Measurements from ENCODE around the gene CDK12. TPM values are rescaled to one million over a fixed set of nuclear protein-coding genes. Genes with fewer than 3 reads are reported as not detected.

CDK12 gene
- total RNA-seq, 1 experiment from 2014 or later = 51.2 TPM

DNA sequence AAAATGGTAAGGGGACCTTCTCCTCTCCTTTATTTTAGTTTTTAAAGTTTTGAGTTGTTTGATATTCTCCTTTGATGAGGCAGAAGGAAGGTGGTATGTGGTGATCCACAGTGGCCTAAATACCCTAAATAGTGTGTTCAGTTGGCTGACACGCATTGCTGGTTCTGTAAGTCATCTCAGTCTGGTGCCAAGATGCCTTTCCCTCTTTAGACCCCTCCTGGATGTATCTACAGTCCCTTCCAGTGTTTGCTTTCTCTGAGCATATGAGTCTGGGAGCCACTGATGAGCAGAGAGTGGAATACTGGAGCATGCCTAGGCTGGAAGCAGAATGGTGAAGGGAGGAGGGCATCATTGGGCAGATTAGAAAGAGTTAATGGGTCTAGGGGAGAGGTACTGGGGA, 81.9 kb downstream of the CDK12 start:
- BruUV-seq (replicated peaks) = no TSS peak
- DNase-seq (ENCODE audit: low read depth, low spot score) = no peak
- no peaks in the 10 kb centered on the region for H3K27me3 ChIP-seq (ENCODE audit: insufficient read depth, low read length)
- CTCF ChIA-PET = interaction anchor here (2.3 kb wide), 1 partner anchor 78 kb away, joined by 10 read pairs; no protein-coding TSS in a partner anchor
- no peaks in the 10 kb centered on the region for H3K4me1 ChIP-seq (ENCODE audit: control insufficient read depth in 1 of 2, insufficient read depth in 2 of 2, low read length in 2 of 2)
- ATAC-seq = no peak
- H3K9me2 ChIP-seq (ENCODE audit: insufficient read depth) = no peaks in the 10 kb centered on the region
- H3K79me2 ChIP-seq (ENCODE audit: insufficient read depth, low read length) = no peaks in the 10 kb centered on the region
- H3K4me3 ChIP-seq (replicated peaks in 1 of 2; ENCODE audit: low read depth in 1 of 2, low read length in 2 of 2) = no peak overlapping the region
- RAD21 ChIA-PET (ENCODE audit: low non-redundant PET in 1 of 2, low total read pairs in 2 of 2, uncharacterized antibody in 2 of 2, unreplicated experiment in 2 of 2) = no interaction called here
- POLR2A ChIA-PET = no interaction called here
- no peak overlapping the region for H2AFZ ChIP-seq (ENCODE audit: low read depth, low read length, poor library complexity, severe bottlenecking)
- intact Hi-C loops (cut with micrococcal nuclease) = no loop called here
- H4K20me1 ChIP-seq (ENCODE audit: insufficient read depth) = no peaks in the 10 kb centered on the region
- TF ChIP-seq SIN3A (IDR thresholded peaks at IDR 0.05; ENCODE audit: low read depth) = no peak
- no peak for TF ChIP-seq MAX (IDR thresholded peaks at IDR 0.05)
- no peak for TF ChIP-seq ZFX (IDR thresholded peaks at IDR 0.05)
- no peak for TF ChIP-seq CBX3 (IDR thresholded peaks at IDR 0.05; ENCODE audit: low read depth)
- no peak for TF ChIP-seq EZH2 (IDR thresholded peaks at IDR 0.05)
- no peak for TF ChIP-seq TCF7L2 (IDR thresholded peaks at IDR 0.05; ENCODE audit: borderline replicate concordance, extremely low read depth, insufficient read depth, insufficient read length)
- TF ChIP-seq, protein P1, sequence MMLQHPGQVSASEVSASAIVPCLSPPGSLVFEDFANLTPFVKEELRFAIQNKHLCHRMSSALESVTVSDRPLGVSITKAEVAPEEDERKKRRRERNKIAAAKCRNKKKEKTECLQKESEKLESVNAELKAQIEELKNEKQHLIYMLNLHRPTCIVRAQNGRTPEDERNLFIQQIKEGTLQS (IDR thresholded peaks at IDR 0.05) = no peak
- TF ChIP-seq CTCF (IDR thresholded peaks at IDR 0.05 in 2 of 3, conservative IDR thresholded peaks at IDR 0.05 in 1 of 3; ENCODE audit: borderline replicate concordance in 1 of 3, insufficient read depth in 1 of 3, low read depth in 2 of 3, low read length in 2 of 3) = no peak
- TF ChIP-seq, protein P2, sequence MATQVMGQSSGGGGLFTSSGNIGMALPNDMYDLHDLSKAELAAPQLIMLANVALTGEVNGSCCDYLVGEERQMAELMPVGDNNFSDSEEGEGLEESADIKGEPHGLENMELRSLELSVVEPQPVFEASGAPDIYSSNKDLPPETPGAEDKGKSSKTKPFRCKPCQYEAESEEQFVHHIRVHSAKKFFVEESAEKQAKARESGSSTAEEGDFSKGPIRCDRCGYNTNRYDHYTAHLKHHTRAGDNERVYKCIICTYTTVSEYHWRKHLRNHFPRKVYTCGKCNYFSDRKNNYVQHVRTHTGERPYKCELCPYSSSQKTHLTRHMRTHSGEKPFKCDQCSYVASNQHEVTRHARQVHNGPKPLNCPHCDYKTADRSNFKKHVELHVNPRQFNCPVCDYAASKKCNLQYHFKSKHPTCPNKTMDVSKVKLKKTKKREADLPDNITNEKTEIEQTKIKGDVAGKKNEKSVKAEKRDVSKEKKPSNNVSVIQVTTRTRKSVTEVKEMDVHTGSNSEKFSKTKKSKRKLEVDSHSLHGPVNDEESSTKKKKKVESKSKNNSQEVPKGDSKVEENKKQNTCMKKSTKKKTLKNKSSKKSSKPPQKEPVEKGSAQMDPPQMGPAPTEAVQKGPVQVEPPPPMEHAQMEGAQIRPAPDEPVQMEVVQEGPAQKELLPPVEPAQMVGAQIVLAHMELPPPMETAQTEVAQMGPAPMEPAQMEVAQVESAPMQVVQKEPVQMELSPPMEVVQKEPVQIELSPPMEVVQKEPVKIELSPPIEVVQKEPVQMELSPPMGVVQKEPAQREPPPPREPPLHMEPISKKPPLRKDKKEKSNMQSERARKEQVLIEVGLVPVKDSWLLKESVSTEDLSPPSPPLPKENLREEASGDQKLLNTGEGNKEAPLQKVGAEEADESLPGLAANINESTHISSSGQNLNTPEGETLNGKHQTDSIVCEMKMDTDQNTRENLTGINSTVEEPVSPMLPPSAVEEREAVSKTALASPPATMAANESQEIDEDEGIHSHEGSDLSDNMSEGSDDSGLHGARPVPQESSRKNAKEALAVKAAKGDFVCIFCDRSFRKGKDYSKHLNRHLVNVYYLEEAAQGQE (IDR thresholded peaks at IDR 0.05; ENCODE audit: low read depth) = no peak
- H3K27ac ChIP-seq (ENCODE audit: low read depth, low read length) = no peak overlapping the region
- no peak overlapping the region for H3K4me2 ChIP-seq (ENCODE audit: low read length)
- no peaks in the 10 kb centered on the region for H3K36me3 ChIP-seq (ENCODE audit: control insufficient read depth in 1 of 2, insufficient read depth in 2 of 2, low read length in 2 of 2)
- H3K9me3 ChIP-seq (ENCODE audit: control insufficient read depth in 1 of 2, insufficient read depth in 1 of 2, low read depth in 1 of 2, low read length in 2 of 2) = no peaks in the 10 kb centered on the region
- H3K9ac ChIP-seq (ENCODE audit: low read length) = no peak overlapping the region
